ENCODE measurements around the gene KCNJ15.

DNA sequence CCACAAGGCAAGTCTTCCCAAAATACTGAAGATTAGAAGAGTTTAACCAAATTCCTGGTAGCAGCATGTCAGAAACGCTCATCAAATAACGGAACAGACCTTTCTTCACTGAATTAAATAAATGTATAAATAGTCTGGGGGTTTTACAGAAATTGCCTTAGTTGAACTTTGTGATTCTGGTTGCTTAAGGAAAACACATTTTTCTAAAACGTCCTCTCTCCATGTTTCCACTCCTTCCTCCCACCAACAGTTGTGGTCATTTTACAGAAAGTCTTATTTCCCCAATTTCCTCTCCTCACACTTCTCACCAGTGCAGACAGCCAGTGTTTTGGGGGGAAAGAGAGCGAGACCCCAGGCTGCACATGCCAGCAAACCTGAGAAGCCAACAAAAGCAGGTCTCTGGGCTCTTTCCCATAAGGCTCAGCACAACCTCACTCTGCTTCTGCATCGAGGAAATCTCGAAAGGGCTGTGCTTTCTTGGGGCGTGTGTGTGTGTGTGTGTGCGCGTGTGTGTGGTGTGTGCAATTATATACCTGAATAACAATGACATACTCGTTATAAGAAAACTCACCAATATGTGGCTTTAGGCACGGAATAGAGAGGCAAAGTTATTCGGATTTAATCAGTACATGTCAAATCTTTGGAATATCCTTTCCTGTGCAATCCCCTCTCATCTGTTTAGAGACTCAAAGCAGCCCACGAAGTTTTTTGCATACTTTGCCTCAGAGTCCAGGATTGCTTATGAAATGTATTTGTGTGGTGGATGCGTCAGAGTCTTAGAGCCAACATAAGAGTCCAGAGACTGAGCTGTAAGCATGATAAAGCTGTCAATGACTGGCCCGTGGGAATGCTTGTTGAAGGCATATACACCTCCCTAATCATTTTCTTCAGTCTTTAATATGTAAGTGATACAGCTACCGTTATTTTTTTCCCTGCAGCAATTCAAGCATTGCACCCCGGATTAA is 2.0 kb downstream of the KCNJ15 start:
- TF ChIP-seq, protein P1, sequence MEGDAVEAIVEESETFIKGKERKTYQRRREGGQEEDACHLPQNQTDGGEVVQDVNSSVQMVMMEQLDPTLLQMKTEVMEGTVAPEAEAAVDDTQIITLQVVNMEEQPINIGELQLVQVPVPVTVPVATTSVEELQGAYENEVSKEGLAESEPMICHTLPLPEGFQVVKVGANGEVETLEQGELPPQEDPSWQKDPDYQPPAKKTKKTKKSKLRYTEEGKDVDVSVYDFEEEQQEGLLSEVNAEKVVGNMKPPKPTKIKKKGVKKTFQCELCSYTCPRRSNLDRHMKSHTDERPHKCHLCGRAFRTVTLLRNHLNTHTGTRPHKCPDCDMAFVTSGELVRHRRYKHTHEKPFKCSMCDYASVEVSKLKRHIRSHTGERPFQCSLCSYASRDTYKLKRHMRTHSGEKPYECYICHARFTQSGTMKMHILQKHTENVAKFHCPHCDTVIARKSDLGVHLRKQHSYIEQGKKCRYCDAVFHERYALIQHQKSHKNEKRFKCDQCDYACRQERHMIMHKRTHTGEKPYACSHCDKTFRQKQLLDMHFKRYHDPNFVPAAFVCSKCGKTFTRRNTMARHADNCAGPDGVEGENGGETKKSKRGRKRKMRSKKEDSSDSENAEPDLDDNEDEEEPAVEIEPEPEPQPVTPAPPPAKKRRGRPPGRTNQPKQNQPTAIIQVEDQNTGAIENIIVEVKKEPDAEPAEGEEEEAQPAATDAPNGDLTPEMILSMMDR (IDR thresholded peaks at IDR 0.05; ENCODE audit: insufficient read depth, low read depth, low read length): no peak
- no peak for TF ChIP-seq EZH2 (IDR thresholded peaks at IDR 0.05; ENCODE audit: insufficient read depth, low read length)

Data from astrocyte (in vitro differentiated cells and primary cell).